Peyer's patch (tissue), 4 donors: ENCODE measurements around the gene CEP128.

Experiments used
- POLR2A ChIP-seq, 2 donors: fragments of 450-650 bp; IDR thresholded peaks; one replicate each; pipeline ENCODE4 v1.5.1; 2017; ENCODE audit warnings: antibody characterized with exemption in 2 of 2, mild to moderate bottlenecking in 2 of 2, moderate library complexity in 2 of 2
- TF ChIP-seq, protein P1 (sequence below), 6 experiments: fragments of 450-650 bp in 4 of 6; fragments of 200-600 bp in 2 of 6; sonication (generic) in 1 of 6; IDR thresholded peaks; one replicate each; pipeline ENCODE4 v1.5.1; 2017 to 2019; ENCODE audit warnings: antibody characterized with exemption in 6 of 6, mild to moderate bottlenecking in 3 of 6, moderate library complexity in 1 of 6

DNA sequence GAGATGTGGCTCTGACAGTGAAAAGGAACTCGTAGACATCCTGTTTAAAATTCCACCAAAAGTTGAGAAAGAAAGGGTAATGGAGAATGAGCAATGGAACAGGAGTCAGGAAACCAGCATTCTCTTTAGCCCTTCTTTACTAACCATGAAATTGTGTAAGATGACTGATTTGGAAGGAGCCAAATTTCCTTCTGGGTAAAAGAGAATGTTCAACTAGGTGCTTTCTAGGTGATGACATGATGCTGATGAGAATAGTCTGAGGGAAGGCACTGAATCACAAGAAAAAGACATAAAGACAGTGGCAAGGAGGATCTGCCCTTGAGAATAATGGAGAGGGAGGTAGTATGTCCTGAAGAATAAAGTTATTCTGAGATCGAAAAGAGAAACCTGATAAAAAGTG lies 16.1 kb upstream of the CEP128 start:
- TF ChIP-seq, protein P1, sequence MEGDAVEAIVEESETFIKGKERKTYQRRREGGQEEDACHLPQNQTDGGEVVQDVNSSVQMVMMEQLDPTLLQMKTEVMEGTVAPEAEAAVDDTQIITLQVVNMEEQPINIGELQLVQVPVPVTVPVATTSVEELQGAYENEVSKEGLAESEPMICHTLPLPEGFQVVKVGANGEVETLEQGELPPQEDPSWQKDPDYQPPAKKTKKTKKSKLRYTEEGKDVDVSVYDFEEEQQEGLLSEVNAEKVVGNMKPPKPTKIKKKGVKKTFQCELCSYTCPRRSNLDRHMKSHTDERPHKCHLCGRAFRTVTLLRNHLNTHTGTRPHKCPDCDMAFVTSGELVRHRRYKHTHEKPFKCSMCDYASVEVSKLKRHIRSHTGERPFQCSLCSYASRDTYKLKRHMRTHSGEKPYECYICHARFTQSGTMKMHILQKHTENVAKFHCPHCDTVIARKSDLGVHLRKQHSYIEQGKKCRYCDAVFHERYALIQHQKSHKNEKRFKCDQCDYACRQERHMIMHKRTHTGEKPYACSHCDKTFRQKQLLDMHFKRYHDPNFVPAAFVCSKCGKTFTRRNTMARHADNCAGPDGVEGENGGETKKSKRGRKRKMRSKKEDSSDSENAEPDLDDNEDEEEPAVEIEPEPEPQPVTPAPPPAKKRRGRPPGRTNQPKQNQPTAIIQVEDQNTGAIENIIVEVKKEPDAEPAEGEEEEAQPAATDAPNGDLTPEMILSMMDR (IDR thresholded peaks at IDR 0.05) = no peak
- no peak for TF ChIP-seq POLR2A (IDR thresholded peaks at IDR 0.05)
